GM13977 (cell line): ENCODE data around the gene ZNF423.

ENCODE experiments used
- DNase-seq: peaks from one replicate; pipeline ENCODE4 v3.0.0; 2012; ENCODE audit warnings: low spot score
- in situ Hi-C: fragments of 300-500 bp; cut with MboI; formaldehyde crosslinking; loops from one replicate; pipeline ENCODE4 v1.12.0; 2022; ENCODE audit warnings: low sequenced_read_pairs, low pct_unique_long_range_greater_than_20kb, mixed read lengths, inconsistent platforms; ENCODE audit not compliant: unreplicated experiment
- TF ChIP-seq, protein P1 (sequence below): IDR thresholded peaks from 2 replicates; pipeline ENCODE4 v1.5.1; 2012; ENCODE audit warnings: mild to moderate bottlenecking, control low read depth; ENCODE audit not compliant: insufficient read depth; ENCODE audit errors: extremely low read depth, missing control alignments

ZNF423 gene

DNA sequence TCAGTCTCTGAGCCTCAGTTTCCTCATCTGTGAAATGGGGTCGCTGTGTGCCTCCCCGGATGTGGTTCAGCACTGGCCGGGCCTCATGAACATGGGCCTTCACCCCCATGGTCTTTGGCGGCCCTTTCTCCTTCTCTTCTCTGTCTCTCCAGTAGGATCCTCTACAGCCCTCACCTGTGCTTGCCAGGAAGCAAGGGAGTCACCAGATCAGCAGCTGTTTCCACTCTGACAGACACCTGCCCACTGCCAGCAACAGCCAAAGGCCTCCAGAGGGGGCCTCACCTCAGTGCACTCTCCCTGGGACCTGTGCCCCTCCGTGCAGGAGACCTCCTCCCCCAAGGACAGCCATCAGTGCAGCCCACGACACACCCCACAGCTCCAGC is 392.9 kb downstream of the ZNF423 start:
- in situ Hi-C loops: no loop called here
- TF ChIP-seq, protein P1, sequence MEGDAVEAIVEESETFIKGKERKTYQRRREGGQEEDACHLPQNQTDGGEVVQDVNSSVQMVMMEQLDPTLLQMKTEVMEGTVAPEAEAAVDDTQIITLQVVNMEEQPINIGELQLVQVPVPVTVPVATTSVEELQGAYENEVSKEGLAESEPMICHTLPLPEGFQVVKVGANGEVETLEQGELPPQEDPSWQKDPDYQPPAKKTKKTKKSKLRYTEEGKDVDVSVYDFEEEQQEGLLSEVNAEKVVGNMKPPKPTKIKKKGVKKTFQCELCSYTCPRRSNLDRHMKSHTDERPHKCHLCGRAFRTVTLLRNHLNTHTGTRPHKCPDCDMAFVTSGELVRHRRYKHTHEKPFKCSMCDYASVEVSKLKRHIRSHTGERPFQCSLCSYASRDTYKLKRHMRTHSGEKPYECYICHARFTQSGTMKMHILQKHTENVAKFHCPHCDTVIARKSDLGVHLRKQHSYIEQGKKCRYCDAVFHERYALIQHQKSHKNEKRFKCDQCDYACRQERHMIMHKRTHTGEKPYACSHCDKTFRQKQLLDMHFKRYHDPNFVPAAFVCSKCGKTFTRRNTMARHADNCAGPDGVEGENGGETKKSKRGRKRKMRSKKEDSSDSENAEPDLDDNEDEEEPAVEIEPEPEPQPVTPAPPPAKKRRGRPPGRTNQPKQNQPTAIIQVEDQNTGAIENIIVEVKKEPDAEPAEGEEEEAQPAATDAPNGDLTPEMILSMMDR: no peak
- no peak for DNase-seq

GRCh38 chr16:49462362-49462988 is 393.4 kb downstream of the ZNF423 start:
- TF ChIP-seq, protein P1: no peak
- DNase-seq: no peak
- in situ Hi-C loops: no loop called here

- in situ Hi-C loops: no loop called here
- TF ChIP-seq, protein P1: no peak
- no peak for DNase-seq
Measured at GRCh38 chr16:49461517-49461951, 394.4 kb downstream of the ZNF423 start.

- TF ChIP-seq, protein P1: no peak
- DNase-seq: no peak
- in situ Hi-C loops: no loop called here
Measured at GRCh38 chr16:49460786-49461470, 395.0 kb downstream of the ZNF423 start.

DNA sequence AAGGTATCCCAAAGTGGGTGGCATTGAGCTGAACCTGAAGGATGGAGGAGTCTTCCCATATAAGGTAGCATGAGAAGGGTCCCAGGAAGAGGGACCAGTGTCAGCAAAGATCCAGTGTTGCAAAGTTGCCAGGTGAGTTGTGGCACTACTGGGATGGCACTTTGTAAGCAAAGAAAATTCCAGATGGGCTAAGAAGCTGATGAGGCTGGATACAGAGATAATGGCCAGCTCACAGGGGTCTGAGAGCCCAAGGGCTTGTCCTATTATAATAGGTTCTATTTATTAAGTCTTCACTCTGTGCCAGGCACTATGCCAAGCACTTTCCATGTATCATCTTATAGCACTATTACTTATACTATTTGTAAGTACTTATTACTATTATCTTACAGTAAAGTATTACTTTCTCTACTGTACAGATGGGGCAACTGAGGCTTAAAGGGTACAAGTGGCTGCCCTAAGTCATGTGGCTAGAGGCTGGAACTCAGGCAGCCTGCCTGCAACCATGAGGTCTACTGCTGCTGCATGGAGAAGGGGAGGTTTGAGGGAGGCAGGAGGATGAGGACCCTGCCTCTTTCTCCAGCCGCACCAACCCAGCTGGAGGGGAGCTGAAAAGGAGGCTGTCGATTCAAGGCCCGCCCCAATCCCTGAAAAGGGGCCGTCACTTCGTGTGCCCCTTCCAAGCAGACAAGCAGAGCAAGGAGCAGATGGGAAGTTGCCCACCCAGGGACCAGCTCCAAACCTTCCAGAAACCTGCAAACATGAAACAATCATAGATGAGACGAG is 395.8 kb downstream of the ZNF423 start:
- in situ Hi-C loops: no loop called here
- TF ChIP-seq, protein P1: no peak
- no peak for DNase-seq

GRCh38 chr16:49458656-49459445 is 397.1 kb downstream of the ZNF423 start:
- in situ Hi-C loops: no loop called here
- DNase-seq: no peak
- TF ChIP-seq, protein P1: no peak
